Esophagus muscularis mucosa (tissue), 4 donors: ENCODE measurements around the gene SLC17A9. TPM values are rescaled to one million over a fixed set of nuclear protein-coding genes. Genes with fewer than 3 reads are reported as not detected.
A peak's percentile ranks its signal among the peaks of the same experiment; 100 is the strongest.

ENCODE experiments used
- DNase-seq: peaks from one replicate; pipeline ENCODE4 v3.0.0-alpha.2; 2017; ENCODE audit errors: extremely low spot score
- H3K27ac ChIP-seq, 4 donors: fragments of 200-600 bp; sonication (generic); replicated peaks in 1 of 4; 1 replicate in 3 of 4; 2 replicates in 1 of 4; pipeline ENCODE4 v1.5.1; 2016 to 2019; ENCODE audit warnings: mild to moderate bottlenecking in 1 of 4
- H3K27me3 ChIP-seq, 4 donors: fragments of 200-600 bp; sonication (generic); one replicate each; pipeline versions ENCODE4 v1.5.1 to v1.6.0; 2016 to 2019
- H3K36me3 ChIP-seq, 4 donors: fragments of 200-600 bp; sonication (generic); one replicate each; pipeline ENCODE4 v1.5.1; 2016 to 2019
- H3K4me1 ChIP-seq, 4 donors: fragments of 200-600 bp; sonication (generic); one replicate each; pipeline ENCODE4 v1.5.1; 2016 to 2019
- H3K4me3 ChIP-seq, 4 donors: fragments of 200-600 bp; sonication (generic); 1 replicate in 2 of 4; 2 replicates in 2 of 4; pipeline ENCODE4 v1.5.1; 2016 to 2019; ENCODE audit warnings: mild to moderate bottlenecking in 4 of 4, moderate library complexity in 1 of 4
- H3K9me3 ChIP-seq, 4 donors: fragments of 200-600 bp; sonication (generic); 1 replicate in 3 of 4; 2 replicates in 1 of 4; pipeline ENCODE4 v1.5.1; 2016 to 2019
- EP300 ChIP-seq: sonication (generic); formaldehyde crosslinking; IDR thresholded peaks from one replicate; pipeline ENCODE4 v1.6.1; 2017; ENCODE audit warnings: antibody characterized with exemption
- POLR2A ChIP-seq: fragments of 450-650 bp; IDR thresholded peaks from one replicate; pipeline ENCODE4 v1.6.1; 2017; ENCODE audit warnings: antibody characterized with exemption, moderate library complexity, mild to moderate bottlenecking, low read depth
- POLR2AphosphoS5 ChIP-seq, 2 donors: sonication (generic); formaldehyde crosslinking; IDR thresholded peaks; one replicate each; pipeline ENCODE4 v1.6.1; 2017; ENCODE audit warnings: antibody characterized with exemption in 2 of 2
- WGBS: methylation state at CpG from one replicate; pipeline ENCODE4 v1.1.5; 2018; 5-methylcytosine and 5-hydroxymethylcytosine counted together
- intact Hi-C: fragments of 100-400 bp; cut with DNase I; formaldehyde crosslinking; loops from one replicate; pipeline ENCODE4 v1.15.1; 2023
- total RNA-seq, 4 donors: library from RNA; depleted of rRNA; stranded (reverse); fragments of >200 nt; gene quantifications; one replicate each; pipeline versions ENCODE4 v1.1.0 to v1.2.1, GENCODE V29; 2016
- TF ChIP-seq, protein P1 (sequence below), 3 experiments: fragments of 200-600 bp in 2 of 3; fragments of 450-650 bp in 1 of 3; sonication (generic) in 2 of 3; IDR thresholded peaks; one replicate each; pipeline ENCODE4 v1.5.1; 2017 to 2019; ENCODE audit warnings: antibody characterized with exemption in 3 of 3, mild to moderate bottlenecking in 2 of 3, moderate library complexity in 1 of 3

SLC17A9 gene
- total RNA-seq, 4 donors from 2014 or later = 2.2 to 5.2 (median 2.7) TPM

DNA sequence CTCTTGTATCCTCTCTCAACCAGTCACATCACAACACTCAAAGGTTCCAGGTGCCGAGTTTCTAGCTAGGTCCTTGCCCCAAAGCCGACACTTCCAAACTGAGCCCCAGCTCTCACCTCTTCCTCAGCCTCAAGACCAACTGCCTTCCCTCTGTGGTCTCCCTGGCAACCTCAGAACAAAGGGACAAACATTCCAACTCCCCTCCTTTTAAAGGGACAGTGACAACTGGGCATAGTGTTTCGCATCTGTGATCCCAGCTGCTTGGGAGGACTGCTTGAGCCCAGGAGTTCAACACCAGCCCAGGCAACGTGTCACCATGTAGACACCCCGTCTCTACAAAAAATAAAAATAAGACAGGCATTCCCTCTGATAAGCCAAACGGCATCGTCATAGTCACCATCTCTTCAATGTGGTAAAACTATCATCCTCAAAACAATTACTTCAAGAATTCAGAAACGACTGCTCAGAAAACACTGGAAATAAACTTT lies 37.5 kb upstream of the SLC17A9 start:
- peak in 1 of 2 donors; percentile 16 for TF ChIP-seq POLR2AphosphoS5 (IDR thresholded peaks at IDR 0.05)
- TF ChIP-seq POLR2A = no peak
- H3K27me3 ChIP-seq = no peaks in the 10 kb centered on the region
- H3K9me3 ChIP-seq = no peaks in the 10 kb centered on the region
- intact Hi-C loops = no loop called here
- H3K4me3 ChIP-seq = peak overlapping the region; percentile 3 to 24 (median 10)
- peaks cover 73 to 85% (median 80%) of the 10 kb centered on the region in 4 donors for H3K4me1 ChIP-seq
- H3K36me3 ChIP-seq = peaks cover 23 to 42% (median 35%) of the 10 kb centered on the region in 4 donors
- WGBS = 32% methylated on average over 8 of the region's 8 CpGs
- DNase-seq = no peak
- H3K27ac ChIP-seq = peak overlapping the region in 1 of 4 donors; percentile 39

DNA sequence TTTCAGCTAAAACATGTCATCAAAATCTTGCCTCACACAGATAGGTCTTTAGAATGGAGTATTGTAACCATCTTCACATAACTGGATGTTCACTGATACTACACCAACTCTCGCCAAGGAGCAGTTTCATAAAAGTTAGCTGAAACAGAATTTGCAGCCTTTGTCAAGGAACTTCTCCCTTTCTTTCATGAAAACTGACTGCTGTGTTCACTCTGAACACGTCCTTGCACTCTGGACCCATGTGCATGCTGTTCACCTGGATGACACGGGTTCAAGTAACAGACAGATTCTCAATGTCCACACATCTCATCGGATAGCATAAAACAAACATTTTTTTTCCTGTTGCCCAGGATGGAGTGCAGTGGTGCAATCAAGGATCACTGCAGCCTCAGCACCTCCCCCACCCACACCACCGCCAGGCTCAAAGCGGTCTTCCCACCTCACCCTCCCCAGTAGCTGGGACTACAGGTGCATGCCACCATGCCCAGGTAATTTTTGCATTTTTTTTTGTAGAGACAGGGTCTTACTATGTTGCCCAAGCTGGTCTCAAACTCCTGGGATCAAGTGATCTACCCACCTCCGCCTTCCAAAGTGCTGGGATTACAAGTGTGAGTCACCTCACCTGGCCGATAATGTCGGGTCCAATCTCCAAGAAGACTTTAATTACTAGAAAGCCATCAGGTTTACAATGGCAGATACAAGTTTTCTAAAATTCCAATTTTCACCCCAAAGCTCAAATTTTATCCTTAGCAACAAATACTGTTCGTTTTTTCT lies 35.6 kb upstream of the SLC17A9 start:
- Histone ChIP-seq H3K27ac (no peak overlapping the region), H3K4me3 (no peak overlapping the region), H3K36me3 (peaks cover 4 to 23% (median 16%) of the 10 kb centered on the region in 4 donors), H3K9me3 (no peaks in the 10 kb centered on the region), H3K4me1 (peaks cover 90 to 96% (median 94%) of the 10 kb centered on the region in 4 donors), H3K27me3 (no peaks in the 10 kb centered on the region)
- intact Hi-C loops = no loop called here
- DNase-seq = no peak
- TF ChIP-seq, protein P1, sequence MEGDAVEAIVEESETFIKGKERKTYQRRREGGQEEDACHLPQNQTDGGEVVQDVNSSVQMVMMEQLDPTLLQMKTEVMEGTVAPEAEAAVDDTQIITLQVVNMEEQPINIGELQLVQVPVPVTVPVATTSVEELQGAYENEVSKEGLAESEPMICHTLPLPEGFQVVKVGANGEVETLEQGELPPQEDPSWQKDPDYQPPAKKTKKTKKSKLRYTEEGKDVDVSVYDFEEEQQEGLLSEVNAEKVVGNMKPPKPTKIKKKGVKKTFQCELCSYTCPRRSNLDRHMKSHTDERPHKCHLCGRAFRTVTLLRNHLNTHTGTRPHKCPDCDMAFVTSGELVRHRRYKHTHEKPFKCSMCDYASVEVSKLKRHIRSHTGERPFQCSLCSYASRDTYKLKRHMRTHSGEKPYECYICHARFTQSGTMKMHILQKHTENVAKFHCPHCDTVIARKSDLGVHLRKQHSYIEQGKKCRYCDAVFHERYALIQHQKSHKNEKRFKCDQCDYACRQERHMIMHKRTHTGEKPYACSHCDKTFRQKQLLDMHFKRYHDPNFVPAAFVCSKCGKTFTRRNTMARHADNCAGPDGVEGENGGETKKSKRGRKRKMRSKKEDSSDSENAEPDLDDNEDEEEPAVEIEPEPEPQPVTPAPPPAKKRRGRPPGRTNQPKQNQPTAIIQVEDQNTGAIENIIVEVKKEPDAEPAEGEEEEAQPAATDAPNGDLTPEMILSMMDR (IDR thresholded peaks at IDR 0.05) = no peak
- TF ChIP-seq POLR2A (no peak), POLR2AphosphoS5 (IDR thresholded peaks at IDR 0.05) (no peak), EP300 (no peak)
- 80% methylated on average over 10 of the region's 10 CpGs for WGBS

DNA sequence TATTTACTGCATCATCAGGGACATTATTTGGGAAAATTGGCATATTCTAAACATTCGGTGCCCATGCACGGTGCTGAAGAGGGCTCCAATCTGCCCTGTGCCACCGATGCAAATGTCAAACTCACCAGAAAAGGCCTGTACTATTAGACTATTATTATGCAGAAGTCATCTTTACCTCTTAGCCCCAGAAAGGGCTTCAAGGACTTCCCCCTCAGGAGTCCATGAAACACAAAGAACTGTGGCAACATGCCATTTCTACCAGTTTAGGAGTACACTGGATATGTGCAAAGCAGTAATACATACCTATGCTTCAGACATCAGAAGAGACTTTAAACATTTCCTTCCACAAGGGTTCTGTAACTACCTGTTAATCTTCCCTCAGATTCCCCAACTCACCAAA lies 34.8 kb upstream of the SLC17A9 start:
- Histone ChIP-seq H3K27me3 (no peaks in the 10 kb centered on the region), H3K9me3 (no peaks in the 10 kb centered on the region), H3K36me3 (peaks cover 0 to 15% (median 9%) of the 10 kb centered on the region in 4 donors), H3K27ac (no peak overlapping the region), H3K4me3 (no peak overlapping the region), H3K4me1 (peaks cover 96 to 100% (median 98%) of the 10 kb centered on the region in 4 donors)
- no peak for TF ChIP-seq EP300
- TF ChIP-seq, protein P1 (IDR thresholded peaks at IDR 0.05) = no peak
- TF ChIP-seq POLR2AphosphoS5 (IDR thresholded peaks at IDR 0.05) = no peak
- no peak for TF ChIP-seq POLR2A
- no peak for DNase-seq
- 49% methylated on average over 3 of the region's 3 CpGs for WGBS
- intact Hi-C loops = no loop called here

DNA sequence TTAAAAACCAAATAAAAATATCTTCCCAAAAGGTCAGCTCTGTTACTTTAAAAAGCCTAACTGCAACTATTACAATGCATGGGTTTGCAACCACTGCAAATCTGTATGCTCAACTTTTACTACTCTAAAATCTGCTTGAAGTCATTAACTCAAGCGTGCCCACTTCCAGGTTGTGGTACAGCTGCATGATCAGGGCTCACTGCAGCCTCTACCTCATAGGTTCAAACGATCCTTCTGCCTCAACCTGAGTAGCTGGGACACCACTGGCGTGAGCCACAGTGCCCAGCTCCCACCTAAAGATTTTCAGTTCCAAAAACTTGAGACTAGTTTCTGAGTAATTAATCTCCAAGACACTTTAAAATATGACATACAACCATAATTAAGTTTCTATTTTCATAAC lies 34.4 kb upstream of the SLC17A9 start:
- DNase-seq = no peak
- no peaks in the 10 kb centered on the region for H3K27me3 ChIP-seq
- WGBS = 37% methylated on average over 3 of the region's 3 CpGs
- intact Hi-C loops = no loop called here
- peaks cover 0 to 10% (median 6%) of the 10 kb centered on the region in 4 donors for H3K36me3 ChIP-seq
- H3K9me3 ChIP-seq = no peaks in the 10 kb centered on the region
- H3K4me3 ChIP-seq = no peak overlapping the region
- TF ChIP-seq POLR2A (no peak), POLR2AphosphoS5 (IDR thresholded peaks at IDR 0.05) (no peak), EP300 (no peak)
- TF ChIP-seq, protein P1 (IDR thresholded peaks at IDR 0.05) = no peak
- peaks cover 96 to 100% (median 98%) of the 10 kb centered on the region in 4 donors for H3K4me1 ChIP-seq
- H3K27ac ChIP-seq = no peak overlapping the region

DNA sequence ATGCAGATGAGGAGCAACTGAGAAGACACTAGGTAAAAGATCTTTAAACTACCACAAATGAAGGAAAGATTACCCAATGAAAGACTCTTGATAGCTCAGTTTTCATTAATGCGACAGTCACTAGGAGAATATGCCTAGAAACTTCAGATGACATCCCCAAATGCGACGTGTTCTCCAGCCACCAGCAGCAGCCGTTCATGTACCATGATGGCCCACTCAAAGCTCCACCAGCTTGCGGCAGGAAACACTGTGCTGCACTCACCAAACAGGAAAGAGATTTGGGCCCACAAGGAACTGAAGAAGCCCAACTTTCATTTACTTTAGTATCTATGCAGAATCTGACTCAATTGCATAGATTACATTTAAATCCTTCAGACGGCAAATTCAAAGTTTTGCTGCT lies 33.7 kb upstream of the SLC17A9 start:
- intact Hi-C loops = no loop called here
- Histone ChIP-seq H3K9me3 (no peaks in the 10 kb centered on the region), H3K4me1 (peaks cover 96 to 100% (median 98%) of the 10 kb centered on the region in 4 donors), H3K27ac (no peak overlapping the region), H3K36me3 (peaks cover 0 to 3% (median 0%) of the 10 kb centered on the region in 4 donors), H3K27me3 (no peaks in the 10 kb centered on the region), H3K4me3 (no peak overlapping the region)
- TF ChIP-seq POLR2A (no peak), POLR2AphosphoS5 (IDR thresholded peaks at IDR 0.05) (no peak), EP300 (no peak)
- TF ChIP-seq, protein P1 (IDR thresholded peaks at IDR 0.05) = no peak
- no peak for DNase-seq
- WGBS = 61% methylated on average over 6 of the region's 6 CpGs
